Neural cell (in vitro differentiated cells): ENCODE results near the gene GRHL1. TPM values are rescaled to one million over a fixed set of nuclear protein-coding genes. Genes with fewer than 3 reads are reported as not detected.

Experiments used
- H2AFZ ChIP-seq: fragments of 200-600, 300-800 bp; sonication (generic), shearing (Covaris generic); 2 replicates; pipeline ENCODE4 v1.6.0; 2014; ENCODE audit warnings: low read depth, mild to moderate bottlenecking, antibody characterized with exemption, low read length, moderate library complexity
- H3F3A ChIP-seq: fragments of 200-600 bp; shearing (Covaris generic); 2 replicates; pipeline ENCODE4 v1.6.1; 2016; ENCODE audit warnings: mild to moderate bottlenecking, moderate library complexity, mixed read lengths, antibody characterized with exemption, low read length; ENCODE audit not compliant: insufficient read depth, poor library complexity, severe bottlenecking
- H3K27ac ChIP-seq: fragments of 200-600, 300-800 bp; sonication (generic), shearing (Covaris generic); 2 replicates; pipeline ENCODE4 v1.5.1; 2014; ENCODE audit warnings: mild to moderate bottlenecking, low read length, moderate library complexity
- H3K27me3 ChIP-seq: fragments of 300-800, 200-600 bp; sonication (generic), shearing (Covaris generic); 2 replicates; pipeline ENCODE4 v1.6.0; 2014; ENCODE audit warnings: mild to moderate bottlenecking, low read depth, low read length, moderate library complexity; ENCODE audit not compliant: insufficient read depth
- H3K36me3 ChIP-seq: fragments of 300-800, 200-600 bp; sonication (generic), shearing (Covaris generic); 2 replicates; pipeline ENCODE4 v1.5.1; 2014; ENCODE audit warnings: mild to moderate bottlenecking, antibody characterized with exemption, low read length, moderate library complexity; ENCODE audit not compliant: insufficient read depth
- H3K4me2 ChIP-seq: fragments of 300-800, 200-600 bp; sonication (generic), shearing (Covaris generic); 2 replicates; pipeline ENCODE4 v1.6.0; 2014; ENCODE audit warnings: mild to moderate bottlenecking, low read length
- H3K4me3 ChIP-seq: fragments of 300-800, 200-600 bp; sonication (generic), shearing (Covaris generic); 2 replicates; pipeline ENCODE4 v1.5.1; 2014; ENCODE audit warnings: mild to moderate bottlenecking, low read length, moderate library complexity
- H3K79me2 ChIP-seq: fragments of 200-600 bp; shearing (Covaris generic); replicated peaks from 2 replicates; pipeline ENCODE4 v1.6.0; 2014; ENCODE audit warnings: mild to moderate bottlenecking, low read length, moderate library complexity; ENCODE audit not compliant: insufficient read depth
- H3K9ac ChIP-seq: fragments of 300-800, 200-600 bp; sonication (generic), shearing (Covaris generic); 2 replicates; pipeline ENCODE4 v1.6.1; 2016; ENCODE audit warnings: mild to moderate bottlenecking, low read length, mixed read lengths
- H3K9me2 ChIP-seq: fragments of 200-600 bp; shearing (Covaris generic); 2 replicates; pipeline ENCODE4 v1.6.1; 2016; ENCODE audit warnings: mild to moderate bottlenecking, low read length, mixed read lengths; ENCODE audit not compliant: insufficient read depth
- H3K9me3 ChIP-seq: fragments of 200-600, 300-800 bp; sonication (generic), shearing (Covaris generic); 2 replicates; pipeline ENCODE4 v1.6.1; 2016; ENCODE audit warnings: mild to moderate bottlenecking, mixed run types, low read length, moderate library complexity, mixed read lengths
- H4K20me1 ChIP-seq: fragments of 200-600 bp; shearing (Covaris generic); 2 replicates; pipeline ENCODE4 v1.6.1; 2016; ENCODE audit warnings: mild to moderate bottlenecking, mixed run types; ENCODE audit not compliant: insufficient read depth
- CTCF ChIP-seq: fragments of 450-650 bp; IDR thresholded peaks from 2 replicates; pipeline ENCODE4 v1.5.1; 2014; ENCODE audit warnings: antibody characterized with exemption, mild to moderate bottlenecking, moderate library complexity; ENCODE audit not compliant: poor library complexity, severe bottlenecking
- EP300 ChIP-seq: fragments of 450-650 bp; conservative IDR thresholded peaks from 2 replicates; pipeline ENCODE4 v1.6.1; 2014; ENCODE audit warnings: antibody characterized with exemption, mild to moderate bottlenecking, moderate library complexity; ENCODE audit not compliant: poor library complexity, severe bottlenecking
- EZH2 ChIP-seq: fragments of 200-600, 300-800 bp; shearing (Covaris generic), sonication (generic); IDR thresholded peaks from 2 replicates; pipeline ENCODE4 v1.6.1; 2014; ENCODE audit warnings: antibody characterized with exemption, low read length, borderline replicate concordance, mild to moderate bottlenecking; ENCODE audit not compliant: insufficient read depth, poor library complexity, severe bottlenecking
- MXI1 ChIP-seq: fragments of 450-650 bp; conservative IDR thresholded peaks from 2 replicates; pipeline ENCODE4 v1.6.1; 2014; ENCODE audit warnings: antibody characterized with exemption, mild to moderate bottlenecking; ENCODE audit not compliant: poor library complexity, severe bottlenecking
- POLR2AphosphoS5 ChIP-seq: IDR thresholded peaks from 2 replicates; pipeline ENCODE4 v1.6.1; 2012
- RAD21 ChIP-seq: fragments of 450-650 bp; conservative IDR thresholded peaks from 2 replicates; pipeline ENCODE4 v1.6.1; 2014; ENCODE audit warnings: antibody characterized with exemption, mild to moderate bottlenecking, moderate library complexity
- REST ChIP-seq: IDR thresholded peaks from 2 replicates; pipeline ENCODE4 v1.6.1; 2012; ENCODE audit warnings: borderline replicate concordance
- SMC3 ChIP-seq: fragments of 450-650 bp; conservative IDR thresholded peaks from 2 replicates; pipeline ENCODE4 v1.6.1; 2014; ENCODE audit warnings: antibody characterized with exemption, mild to moderate bottlenecking, moderate library complexity; ENCODE audit not compliant: poor library complexity
- TAF1 ChIP-seq: IDR thresholded peaks from 2 replicates; pipeline ENCODE4 v1.6.1; 2012; ENCODE audit warnings: low read depth
- polyA plus RNA-seq: library from polyadenylated mRNA; depleted of rRNA; stranded (reverse); fragments of >200 nt; gene quantifications from 2 replicates; pipeline ENCODE4 v1.2.3, GENCODE V29; 2014

The GRHL1 gene
- polyA plus RNA-seq, 1 donor from 2014 or later, result 26.3 TPM

- Histone ChIP-seq H3K4me2 (no peak overlapping the region), H3K27me3 (no peaks in the 10 kb centered on the region), H3K9me3 (no peaks in the 10 kb centered on the region), H3K9me2 (no peaks in the 10 kb centered on the region), H2AFZ (no peak overlapping the region), H3K36me3 (no peaks in the 10 kb centered on the region), H3F3A (no peaks in the 10 kb centered on the region), H3K27ac (no peak overlapping the region), H3K79me2 (no peaks in the 10 kb centered on the region), H3K9ac (no peak overlapping the region), H3K4me3 (no peak overlapping the region), H4K20me1 (no peaks in the 10 kb centered on the region)
- TF ChIP-seq RAD21 (no peak), TAF1 (no peak), POLR2AphosphoS5 (no peak), EP300 (no peak), REST (no peak)
Measured at GRCh38 chr2:9941196-9941995, 10.1 kb upstream of the GRHL1 start.

GRCh38 chr2:9941996-9942390, 9.5 kb upstream of the GRHL1 start:
- Histone ChIP-seq H3K27me3 (no peaks in the 10 kb centered on the region), H3K79me2 (no peaks in the 10 kb centered on the region), H4K20me1 (no peaks in the 10 kb centered on the region), H3K9me2 (no peaks in the 10 kb centered on the region), H3K4me3 (no peak overlapping the region), H3K9me3 (no peaks in the 10 kb centered on the region), H3K36me3 (no peaks in the 10 kb centered on the region), H3K27ac (no peak overlapping the region), H3K9ac (no peak overlapping the region), H2AFZ (no peak overlapping the region), H3K4me2 (no peak overlapping the region), H3F3A (no peaks in the 10 kb centered on the region)
- no peak for TF ChIP-seq EP300
- no peak for TF ChIP-seq TAF1
- no peak for TF ChIP-seq POLR2AphosphoS5
- no peak for TF ChIP-seq RAD21
- TF ChIP-seq EZH2, result no peak
- no peak for TF ChIP-seq SMC3
- no peak for TF ChIP-seq CTCF
- no peak for TF ChIP-seq MXI1
- TF ChIP-seq REST, result no peak
